ENCODE data around the gene DNAJA4.
A peak's percentile ranks its signal among the peaks of the same experiment; 100 is the strongest.

DNAJA4 gene

DNA sequence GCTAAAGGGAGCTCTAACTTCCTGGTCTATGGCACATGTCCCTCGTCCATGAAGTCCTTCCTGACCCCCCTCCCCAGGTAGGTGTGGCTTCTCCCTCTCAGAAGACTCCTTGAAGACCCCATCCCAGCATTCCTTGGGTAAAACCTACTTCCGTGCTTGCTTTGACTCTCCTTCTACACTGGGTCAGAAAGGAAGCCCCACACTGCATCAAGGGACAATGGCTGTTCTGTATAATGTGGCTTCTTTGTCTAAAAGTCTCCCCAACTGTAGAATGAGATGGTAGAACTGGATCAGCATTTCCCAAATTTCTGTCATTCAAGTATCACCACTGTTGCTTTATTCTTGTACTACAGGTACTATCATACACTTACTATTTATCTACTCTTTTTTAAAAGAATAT lies 3.9 kb upstream of the DNAJA4 start:
- DNase-seq (ENCODE audit: low spot score): no peak
- in situ Hi-C loops (cut with MboI; ENCODE audit: low pct_unique_long_range_greater_than_20kb, low sequenced_read_pairs, unreplicated experiment): no loop called here
- TF ChIP-seq, protein P1, sequence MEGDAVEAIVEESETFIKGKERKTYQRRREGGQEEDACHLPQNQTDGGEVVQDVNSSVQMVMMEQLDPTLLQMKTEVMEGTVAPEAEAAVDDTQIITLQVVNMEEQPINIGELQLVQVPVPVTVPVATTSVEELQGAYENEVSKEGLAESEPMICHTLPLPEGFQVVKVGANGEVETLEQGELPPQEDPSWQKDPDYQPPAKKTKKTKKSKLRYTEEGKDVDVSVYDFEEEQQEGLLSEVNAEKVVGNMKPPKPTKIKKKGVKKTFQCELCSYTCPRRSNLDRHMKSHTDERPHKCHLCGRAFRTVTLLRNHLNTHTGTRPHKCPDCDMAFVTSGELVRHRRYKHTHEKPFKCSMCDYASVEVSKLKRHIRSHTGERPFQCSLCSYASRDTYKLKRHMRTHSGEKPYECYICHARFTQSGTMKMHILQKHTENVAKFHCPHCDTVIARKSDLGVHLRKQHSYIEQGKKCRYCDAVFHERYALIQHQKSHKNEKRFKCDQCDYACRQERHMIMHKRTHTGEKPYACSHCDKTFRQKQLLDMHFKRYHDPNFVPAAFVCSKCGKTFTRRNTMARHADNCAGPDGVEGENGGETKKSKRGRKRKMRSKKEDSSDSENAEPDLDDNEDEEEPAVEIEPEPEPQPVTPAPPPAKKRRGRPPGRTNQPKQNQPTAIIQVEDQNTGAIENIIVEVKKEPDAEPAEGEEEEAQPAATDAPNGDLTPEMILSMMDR (IDR thresholded peaks at IDR 0.05; ENCODE audit: extremely low read depth, insufficient read depth, missing control alignments): no peak

DNA sequence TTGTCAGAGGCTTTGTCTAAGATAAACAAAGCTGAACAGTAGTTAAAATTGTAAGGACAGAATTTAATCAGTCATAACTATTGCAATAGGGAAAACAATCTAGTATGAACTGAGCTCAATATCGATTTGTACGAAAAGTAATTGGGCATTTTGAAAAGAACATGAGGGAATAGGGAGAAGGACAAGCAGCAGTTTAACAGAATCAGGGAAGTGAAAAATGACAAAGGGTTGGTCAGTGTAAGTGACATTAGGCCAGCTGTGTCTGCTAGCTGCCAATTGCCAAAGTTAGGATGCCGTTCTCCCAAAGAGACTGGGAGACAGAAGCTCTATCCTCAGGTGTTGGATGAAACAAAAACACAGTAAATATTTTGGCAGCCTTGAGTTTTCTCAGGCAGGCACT lies 3.3 kb upstream of the DNAJA4 start:
- DNase-seq (ENCODE audit: low spot score): no peak
- in situ Hi-C loops (cut with MboI; ENCODE audit: low pct_unique_long_range_greater_than_20kb, low sequenced_read_pairs, unreplicated experiment): no loop called here
- TF ChIP-seq, protein P1 (IDR thresholded peaks at IDR 0.05; ENCODE audit: extremely low read depth, insufficient read depth, missing control alignments): no peak

GRCh38 chr15:78263351-78263781 lies 996 bp upstream of the DNAJA4 start:
- in situ Hi-C loops (cut with MboI; ENCODE audit: low pct_unique_long_range_greater_than_20kb, low sequenced_read_pairs, unreplicated experiment): no loop called here

GRCh38 chr15:78263907-78264303 lies 457 bp upstream of the DNAJA4 start:
- DNase-seq (ENCODE audit: low spot score): no peak
- TF ChIP-seq, protein P1 (IDR thresholded peaks at IDR 0.05; ENCODE audit: extremely low read depth, insufficient read depth, missing control alignments): no peak
- in situ Hi-C loops (cut with MboI; ENCODE audit: low pct_unique_long_range_greater_than_20kb, low sequenced_read_pairs, unreplicated experiment): no loop called here

More at GRCh38 chr15:78263351-78263781, 996 bp upstream of the DNAJA4 start:
- peak; percentile 43 for DNase-seq (ENCODE audit: low spot score)
- TF ChIP-seq, protein P1 (IDR thresholded peaks at IDR 0.05; ENCODE audit: extremely low read depth, insufficient read depth, missing control alignments): no peak

DNA sequence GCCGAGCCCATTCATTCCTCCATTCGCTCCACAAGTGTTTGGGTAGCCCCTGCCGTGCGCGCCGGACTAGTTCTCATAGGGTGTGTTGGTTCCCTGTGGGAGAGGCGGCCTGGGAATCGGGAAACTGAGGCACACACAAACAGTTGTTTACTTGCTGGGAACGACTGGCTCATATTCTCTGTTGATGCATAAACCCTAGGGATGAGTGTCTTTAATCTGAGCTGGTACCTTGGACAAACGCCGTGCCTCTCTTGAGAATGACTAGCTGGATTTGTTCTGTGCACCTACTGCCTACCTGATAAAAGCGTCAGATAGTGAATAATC lies 737 bp downstream of the DNAJA4 start:
- no peak for DNase-seq (ENCODE audit: low spot score)
- in situ Hi-C loops (cut with MboI; ENCODE audit: low pct_unique_long_range_greater_than_20kb, low sequenced_read_pairs, unreplicated experiment): no loop called here
- TF ChIP-seq, protein P1 (IDR thresholded peaks at IDR 0.05; ENCODE audit: extremely low read depth, insufficient read depth, missing control alignments): no peak

- in situ Hi-C loops (cut with MboI; ENCODE audit: low pct_unique_long_range_greater_than_20kb, low sequenced_read_pairs, unreplicated experiment): no loop called here
- DNase-seq (ENCODE audit: low spot score): no peak
- TF ChIP-seq, protein P1 (IDR thresholded peaks at IDR 0.05; ENCODE audit: extremely low read depth, insufficient read depth, missing control alignments): no peak
Observed at GRCh38 chr15:78265752-78266224, 1.4 kb downstream of the DNAJA4 start.

DNA sequence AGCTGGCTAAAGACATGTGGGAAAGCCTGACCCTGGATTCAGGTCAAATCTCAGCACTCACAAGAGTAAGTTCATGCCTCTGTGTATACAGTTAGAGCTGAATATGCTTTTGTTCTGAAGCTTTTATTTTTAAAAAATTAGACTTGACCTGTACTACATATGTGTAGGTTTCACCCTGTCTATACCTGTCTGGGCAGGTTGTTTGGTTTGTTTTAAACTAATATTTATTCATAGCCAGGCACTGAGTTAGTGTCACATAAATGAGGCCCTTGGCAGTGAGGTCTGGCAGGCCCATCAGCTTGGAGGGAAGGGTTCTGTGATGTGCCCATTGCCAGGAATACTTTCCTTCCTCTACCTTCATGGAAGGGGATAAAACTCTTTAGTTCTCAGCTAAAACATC lies 1.9 kb downstream of the DNAJA4 start:
- no peak for DNase-seq (ENCODE audit: low spot score)
- in situ Hi-C loops (cut with MboI; ENCODE audit: low pct_unique_long_range_greater_than_20kb, low sequenced_read_pairs, unreplicated experiment): no loop called here
- TF ChIP-seq, protein P1 (IDR thresholded peaks at IDR 0.05; ENCODE audit: extremely low read depth, insufficient read depth, missing control alignments): no peak
